CD4-positive, alpha-beta T cell treated with Interleukin-17A for 1 hour (primary cell): ENCODE data around the gene IL17RC.

Experiments
- DNase-seq: peaks from one replicate; pipeline ENCODE4 v3.0.0-alpha.2; 2020

IL17RC gene

DNA sequence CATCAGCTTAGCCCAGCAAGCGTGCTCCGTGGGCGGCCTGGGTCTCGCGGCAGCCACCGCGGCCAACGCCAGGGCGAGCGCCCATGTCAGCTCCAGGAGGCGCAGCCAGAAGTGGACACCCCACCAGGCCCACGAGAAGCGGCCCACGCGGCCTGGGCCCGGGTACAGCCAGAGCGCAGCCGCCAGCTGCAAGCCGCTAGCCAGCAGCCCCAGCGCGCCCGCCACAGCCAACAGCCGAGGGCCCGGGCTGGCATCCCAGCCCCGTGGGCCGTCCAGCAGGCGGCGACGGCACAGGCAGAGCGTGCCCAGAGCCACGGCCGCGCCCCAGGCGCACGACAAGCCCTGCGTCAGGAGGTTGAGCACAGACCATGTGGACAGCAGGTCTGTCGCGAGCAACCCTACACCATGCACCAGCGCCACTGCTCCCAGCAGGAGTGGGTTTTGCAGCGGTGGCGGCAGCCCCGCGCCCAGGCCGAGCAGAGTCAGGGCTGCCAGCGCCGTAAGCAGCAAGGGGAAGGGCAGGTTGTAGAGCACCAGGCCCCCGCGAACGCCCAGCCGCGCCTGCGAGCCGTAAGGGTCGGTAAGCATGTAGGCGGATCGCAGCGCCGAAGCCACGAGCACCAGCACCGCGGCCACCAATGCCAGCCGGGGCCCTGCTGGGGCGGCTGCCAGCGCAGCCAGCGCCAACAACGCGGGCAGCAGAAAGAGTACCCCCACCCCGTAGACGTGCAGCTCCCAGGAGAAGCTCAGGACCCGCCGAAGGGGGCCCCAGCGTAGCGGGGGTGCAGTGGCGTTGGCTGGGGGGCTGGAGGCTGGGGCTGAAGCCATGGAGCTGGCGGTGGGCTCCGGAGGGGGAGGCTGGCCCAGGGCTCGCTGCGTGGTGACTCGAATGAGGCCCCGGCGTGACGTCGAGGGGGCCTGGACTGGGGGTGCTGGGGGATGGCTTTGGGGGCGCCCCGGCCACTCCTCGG, 30.4 kb downstream of the IL17RC start:
- DNase-seq = no peak

- DNase-seq = no peak
Measured at GRCh38 chr3:9948586-9948985, 31.7 kb downstream of the IL17RC start.

DNA sequence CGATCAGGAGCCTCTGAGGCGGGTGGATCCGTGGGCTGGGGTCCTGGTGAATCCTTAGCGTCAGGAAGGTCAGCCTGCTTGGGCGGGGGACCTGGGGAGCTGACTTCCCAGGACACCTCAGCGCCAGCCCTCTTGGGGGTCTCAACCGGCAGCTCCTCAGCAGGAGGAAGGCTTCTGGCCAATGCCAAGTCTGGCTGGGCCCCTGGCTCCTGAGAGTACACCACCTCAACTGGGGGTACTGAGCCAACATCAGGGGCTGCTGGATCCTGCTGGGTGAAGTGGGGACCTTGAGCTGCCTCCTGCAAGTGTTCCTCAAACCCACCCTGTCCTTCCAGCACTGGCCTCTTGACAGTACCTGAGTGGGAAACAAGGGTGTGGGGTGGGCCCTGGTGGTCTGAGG, 32.2 kb downstream of the IL17RC start:
- DNase-seq = no peak

- DNase-seq = no peak
Measured at GRCh38 chr3:9949626-9950025, 32.7 kb downstream of the IL17RC start.

DNA sequence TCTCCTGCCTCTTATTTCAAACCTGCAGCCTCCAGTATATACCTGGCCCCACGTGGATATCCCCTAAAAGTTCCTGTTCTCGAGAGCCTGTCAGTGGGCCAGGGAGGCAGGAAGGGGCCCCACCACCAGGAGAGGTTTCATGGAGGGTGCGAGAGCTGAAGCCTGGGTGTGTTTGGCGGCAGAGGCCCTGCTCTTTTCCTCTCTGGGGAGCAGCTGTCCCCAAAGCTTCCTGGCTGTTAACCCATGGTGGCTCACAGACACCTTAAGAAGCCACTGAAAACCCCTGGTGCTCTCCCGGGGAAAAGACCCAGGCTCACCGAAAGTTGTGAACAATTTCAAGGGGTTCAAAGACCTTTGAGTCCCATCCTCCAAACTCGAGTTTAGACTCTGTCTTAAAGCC, 34.2 kb downstream of the IL17RC start:
- no peak for DNase-seq

DNA sequence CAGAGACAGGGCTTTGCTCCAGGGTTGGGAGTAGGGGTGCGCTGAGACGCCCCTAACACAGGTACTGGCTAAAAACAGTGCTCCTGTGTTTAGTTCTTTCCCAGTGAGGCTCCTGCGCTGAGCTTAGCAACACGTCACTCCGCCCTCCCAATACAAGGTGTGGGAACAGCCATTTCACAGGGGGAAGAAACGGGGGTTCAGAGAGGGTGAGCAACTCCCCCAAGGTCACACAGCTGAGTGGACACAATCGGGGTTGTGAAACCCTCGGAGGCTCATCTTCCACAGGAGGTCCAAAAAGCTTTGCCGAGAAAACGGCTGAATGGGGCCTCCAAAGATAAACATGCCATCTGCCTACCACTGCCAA, 34.7 kb downstream of the IL17RC start:
- no peak for DNase-seq

DNA sequence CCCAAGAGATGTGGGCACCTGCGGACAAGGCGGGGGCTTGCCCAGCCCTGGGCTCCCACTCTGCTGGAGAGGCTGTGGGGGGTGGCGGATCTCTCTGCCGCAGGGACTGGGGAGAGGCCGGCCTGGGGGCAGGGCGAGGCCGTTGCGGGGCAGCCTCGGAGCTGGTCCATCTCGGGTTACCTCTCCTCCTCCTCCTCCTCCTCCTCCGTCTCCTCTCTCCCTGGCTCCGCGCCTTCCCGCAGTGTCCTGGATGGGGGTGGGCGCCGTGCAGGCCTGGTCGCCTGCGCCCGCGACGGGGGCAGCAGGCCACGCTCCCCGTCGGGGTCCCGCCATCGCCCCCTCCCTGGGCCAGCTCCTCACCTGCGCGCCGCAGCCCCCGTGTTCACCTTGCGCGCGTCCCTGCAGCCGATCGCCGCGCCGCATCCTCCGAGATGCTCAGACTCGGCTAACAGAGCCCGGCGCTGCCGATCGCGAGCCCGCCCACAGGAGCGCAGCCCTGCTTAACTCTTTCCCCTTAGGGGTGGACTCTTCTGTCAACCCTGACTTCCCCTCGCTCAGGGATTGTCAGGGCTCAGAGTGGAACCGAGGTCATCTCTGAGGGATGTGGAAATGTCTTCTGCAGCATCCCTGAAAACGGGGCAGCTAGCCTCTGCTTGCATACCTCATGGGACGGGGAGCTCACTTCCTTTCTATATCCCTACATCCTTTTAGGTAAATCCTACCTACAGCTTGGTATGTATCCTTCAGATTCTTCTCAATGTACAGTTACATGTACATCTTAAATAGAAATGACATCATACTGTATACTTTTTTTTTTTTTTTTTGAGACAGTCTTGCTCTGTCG, 35.3 kb downstream of the IL17RC start, which contains the start of gene PRRT3:
PRRT3 (minus strand) TSS at position 447 of the 844 bp plus-strand sequence. CDS start 2,293 bp downstream, outside the sequence.
- peak; percentile 51 for DNase-seq

GRCh38 chr3:9955067-9955502, 38.2 kb downstream of the IL17RC start:
- DNase-seq = no peak

DNA sequence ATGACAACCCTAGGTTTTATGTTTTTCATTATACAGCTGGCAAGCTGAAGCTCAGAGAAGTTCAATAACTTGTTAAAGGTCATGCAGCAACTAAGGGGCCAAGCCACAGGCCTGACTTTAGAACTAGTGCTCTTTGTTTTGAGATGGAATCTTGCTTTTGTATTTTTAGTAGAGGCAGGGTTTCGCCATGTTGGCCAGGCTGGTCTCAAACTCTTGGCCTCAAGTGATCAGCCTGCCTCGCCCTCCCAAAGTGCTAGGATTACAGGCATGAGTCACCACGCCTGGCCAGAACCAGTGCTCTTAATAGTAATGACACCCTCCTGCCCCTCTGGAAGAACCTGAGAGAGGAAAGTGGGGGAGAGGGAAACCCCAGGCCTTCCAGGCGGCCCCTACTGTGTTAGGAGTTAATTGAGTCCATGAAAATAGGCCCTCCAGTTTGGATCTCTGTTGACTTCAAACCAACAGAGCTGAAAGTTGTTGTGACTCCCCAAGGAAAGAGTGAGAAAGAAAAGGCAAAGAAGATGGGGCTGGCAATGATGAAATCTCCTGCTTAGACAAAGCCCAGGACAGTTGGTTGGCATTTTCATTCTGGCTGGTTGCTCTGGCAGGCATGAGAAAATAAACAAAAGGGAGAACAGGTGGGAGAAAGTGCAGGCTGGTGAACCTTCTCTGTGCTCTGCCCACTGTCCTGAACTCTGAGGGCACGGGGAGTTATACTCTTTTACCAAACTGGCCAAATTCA, 38.9 kb downstream of the IL17RC start:
- no peak for DNase-seq

GRCh38 chr3:9957214-9957613, 40.3 kb downstream of the IL17RC start:
- DNase-seq = no peak

DNA sequence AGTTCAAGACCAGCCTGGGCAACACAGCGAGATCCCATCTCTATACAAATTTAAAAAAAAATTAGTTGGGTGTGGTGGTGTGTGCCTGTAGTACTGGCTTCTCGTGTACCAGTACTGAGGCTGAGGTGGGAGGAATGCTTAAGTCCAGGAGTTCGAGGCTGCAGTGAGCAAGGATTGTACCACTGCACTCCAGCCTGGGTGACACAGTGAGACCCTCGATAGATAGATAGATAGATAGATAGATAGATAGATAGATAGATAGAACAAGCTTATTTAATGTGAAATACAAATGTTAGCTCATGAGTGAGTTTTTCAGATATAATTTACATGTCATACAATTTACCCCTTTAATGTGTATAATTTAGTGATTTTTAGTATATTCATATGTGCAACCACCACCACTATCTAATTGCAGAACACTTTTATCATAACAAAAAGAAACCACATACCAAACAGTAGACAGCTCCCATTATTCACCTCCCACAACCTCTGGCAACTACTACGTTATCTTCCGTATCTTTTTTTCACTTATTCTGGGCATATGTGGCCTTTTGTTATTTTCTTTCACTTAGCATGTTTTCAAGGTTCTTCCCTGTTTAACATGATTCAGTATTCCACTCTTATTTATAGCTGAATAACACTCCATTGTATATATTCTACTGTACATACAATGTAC, 48.4 kb downstream of the IL17RC start:
- DNase-seq = no peak

GRCh38 chr3:9966841-9967240, 49.9 kb downstream of the IL17RC start:
- DNase-seq = no peak

DNA sequence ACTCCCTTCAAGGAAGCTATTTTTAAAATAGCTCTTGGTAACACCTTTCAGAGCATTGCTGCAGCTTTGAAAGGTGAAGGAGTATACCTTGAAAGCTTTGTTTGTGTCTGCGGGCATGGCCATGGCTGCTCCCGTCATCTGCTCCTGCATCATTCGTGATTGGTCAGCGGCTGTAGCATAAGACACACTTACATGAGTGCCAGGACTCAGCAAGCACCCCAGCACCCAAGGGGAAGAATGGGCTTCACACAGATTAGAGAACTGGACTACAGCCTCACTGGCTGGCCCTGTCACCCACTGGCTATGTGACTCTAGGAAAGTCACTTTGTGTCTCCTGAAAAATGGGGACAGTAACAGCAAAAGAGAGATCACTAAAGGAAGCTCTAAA, 52.7 kb downstream of the IL17RC start:
- DNase-seq = no peak

GRCh38 chr3:9970020-9970652, 53.2 kb downstream of the IL17RC start:
- no peak for DNase-seq

- no peak for DNase-seq
Measured at GRCh38 chr3:9976721-9977709, 60.1 kb downstream of the IL17RC start.

DNA sequence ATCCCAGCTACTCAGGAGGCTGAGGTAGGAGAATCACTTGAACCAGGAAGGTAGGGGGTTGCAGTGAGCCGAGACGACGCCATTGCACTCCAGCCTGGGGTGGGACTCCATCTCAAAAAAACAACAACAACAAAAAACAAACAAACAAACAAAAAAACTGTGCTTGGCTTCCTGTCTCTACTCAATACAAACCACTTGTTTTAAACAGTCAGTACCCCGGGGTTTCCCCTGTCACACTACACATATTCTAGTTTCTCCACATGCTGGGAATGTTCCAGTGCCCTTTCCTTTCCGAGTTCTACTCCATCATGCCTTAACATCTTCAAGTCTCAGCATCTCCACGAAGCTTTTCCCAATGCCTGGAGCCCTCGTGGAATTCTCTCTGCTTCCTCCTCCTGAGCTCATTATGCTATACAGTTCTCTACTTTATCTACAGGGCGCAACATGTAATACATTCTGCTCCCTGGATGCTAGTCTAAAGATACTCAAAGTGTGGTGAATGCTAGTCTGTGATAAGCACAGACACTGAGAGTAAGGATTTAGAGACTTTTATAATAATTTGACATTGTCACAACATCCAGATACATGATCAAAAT, 61.9 kb downstream of the IL17RC start:
- DNase-seq = no peak

- no peak for DNase-seq
Measured at GRCh38 chr3:9980251-9980650, 63.4 kb downstream of the IL17RC start.
